Urinary bladder (tissue), 4 donors: ENCODE data around the gene SLC16A9. TPM values are rescaled to one million over a fixed set of nuclear protein-coding genes. Genes with fewer than 3 reads are reported as not detected.
A peak's percentile ranks its signal among the peaks of the same experiment; 100 is the strongest.

Source experiments
- DNase-seq: peaks from one replicate; pipeline ENCODE4 v3.0.0-alpha.2; 2015; ENCODE audit errors: extremely low spot score
- H3K27ac ChIP-seq: one replicate; pipeline ENCODE4 v1.5.1; 2013; ENCODE audit warnings: low read depth, mild to moderate bottlenecking, moderate library complexity
- H3K36me3 ChIP-seq: one replicate; pipeline ENCODE4 v1.6.1; 2013; ENCODE audit warnings: mild to moderate bottlenecking, moderate library complexity; ENCODE audit not compliant: insufficient read depth
- H3K4me1 ChIP-seq: one replicate; pipeline ENCODE4 v1.6.1; 2013; ENCODE audit warnings: mild to moderate bottlenecking, moderate library complexity; ENCODE audit not compliant: insufficient read depth
- H3K4me3 ChIP-seq: one replicate; pipeline ENCODE4 v1.5.1; 2013; ENCODE audit warnings: low read depth, low read length
- WGBS: extraction: QIAGEN DNeasy Blood & Tissue Kit; methylation state at CpG from one replicate; pipeline ENCODE4 v1.1.7; 2013; 5-methylcytosine and 5-hydroxymethylcytosine counted together
- polyA plus RNA-seq: library from polyadenylated mRNA; stranded (reverse); fragments of 200-250 nt; gene quantifications from one replicate; pipeline ENCODE4 v1.2.3, GENCODE V29; 2013
- total RNA-seq: library from RNA; depleted of rRNA; stranded (reverse); fragments of >200 nt; gene quantifications from one replicate; pipeline ENCODE4 v1.2.3, GENCODE V29; 2014
- donor health status: healthy with polysubstance abuse.
- donor health status: healthy.

The SLC16A9 gene
- total and polyA plus RNA-seq, 2 donors, result 1.2 to 9.2 TPM

DNA sequence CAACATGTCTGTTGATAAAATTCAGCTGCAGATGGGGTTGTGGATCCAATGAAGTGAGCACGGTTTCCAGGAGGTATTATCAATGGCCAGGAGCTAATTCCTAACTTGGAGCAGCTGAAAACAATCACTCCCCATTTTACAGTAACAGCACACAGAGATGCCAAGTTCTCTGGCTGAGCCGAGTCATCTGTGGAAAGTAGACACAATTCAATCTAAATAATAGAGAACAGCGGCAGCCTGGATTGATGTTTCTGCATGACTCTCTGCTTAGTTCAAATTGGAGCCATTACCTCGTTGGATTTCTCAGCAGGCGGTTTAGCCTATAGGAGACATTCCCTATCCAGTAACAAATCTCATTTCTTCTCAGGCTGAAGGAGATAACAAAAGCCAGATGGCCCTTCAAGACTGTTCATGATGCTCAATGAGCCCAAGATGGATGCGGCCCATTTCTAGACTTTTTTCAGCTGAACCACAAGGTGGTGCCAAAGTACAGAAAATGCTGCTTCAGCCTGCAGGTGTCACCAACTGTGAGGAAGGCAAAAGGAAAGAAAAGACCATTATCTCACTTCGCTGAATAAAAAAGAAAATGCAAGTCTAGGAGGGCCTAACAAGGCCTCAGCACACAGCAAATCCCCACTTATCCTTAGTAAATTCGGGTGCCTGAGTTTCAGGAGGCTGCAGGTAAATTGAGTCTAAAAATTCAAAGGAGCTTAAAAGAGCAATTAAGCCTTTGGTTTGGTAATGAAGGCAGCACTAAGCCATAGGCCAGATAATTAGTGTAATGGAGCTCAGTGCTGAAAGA, 83.7 kb downstream of the SLC16A9 start:
- H3K27ac ChIP-seq, result no peak overlapping the region
- H3K4me3 ChIP-seq, result no peak overlapping the region
- WGBS, result 13% methylated on average over 8 of the region's 8 CpGs
- no peaks in the 10 kb centered on the region for H3K36me3 ChIP-seq
- peak; percentile 83 for DNase-seq
- no peaks in the 10 kb centered on the region for H3K4me1 ChIP-seq

DNA sequence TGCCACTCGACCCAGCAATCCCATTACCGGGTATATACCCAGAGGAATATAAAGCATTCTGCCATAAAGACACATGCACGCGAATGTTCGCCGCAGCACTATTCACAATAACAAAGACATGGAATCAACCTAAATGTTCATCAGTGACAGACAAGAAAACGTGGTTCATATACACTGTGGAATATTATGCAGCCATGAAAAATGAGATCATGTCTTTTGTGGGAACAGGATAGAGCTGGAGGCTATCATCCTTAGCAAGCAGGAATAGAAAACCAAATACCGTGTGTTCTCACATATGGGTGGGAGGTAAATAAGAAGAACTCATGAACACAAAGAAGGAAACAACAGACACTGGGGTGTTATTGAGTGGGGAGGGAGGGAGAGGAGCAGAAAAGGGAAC, 84.7 kb downstream of the SLC16A9 start:
- DNase-seq, result no peak
- no peaks in the 10 kb centered on the region for H3K36me3 ChIP-seq
- no peak overlapping the region for H3K27ac ChIP-seq
- no peak overlapping the region for H3K4me3 ChIP-seq
- 92% methylated on average over 8 of the region's 8 CpGs for WGBS
- no peaks in the 10 kb centered on the region for H3K4me1 ChIP-seq

GRCh38 chr10:59624136-59624535, 85.5 kb downstream of the SLC16A9 start:
- Histone ChIP-seq H3K4me3 (no peak overlapping the region), H3K4me1 (no peaks in the 10 kb centered on the region), H3K36me3 (no peaks in the 10 kb centered on the region), H3K27ac (no peak overlapping the region)
- no peak for DNase-seq
- 95% methylated on average over 3 of the region's 3 CpGs for WGBS

GRCh38 chr10:59623133-59624121, 86.2 kb downstream of the SLC16A9 start:
- 93% methylated on average over 16 of the region's 16 CpGs for WGBS
- no peaks in the 10 kb centered on the region for H3K36me3 ChIP-seq
- H3K4me3 ChIP-seq, result no peak overlapping the region
- no peaks in the 10 kb centered on the region for H3K4me1 ChIP-seq
- H3K27ac ChIP-seq, result no peak overlapping the region
- DNase-seq, result no peak

- Histone ChIP-seq H3K36me3 (no peaks in the 10 kb centered on the region), H3K4me1 (no peaks in the 10 kb centered on the region), H3K4me3 (no peak overlapping the region), H3K27ac (no peak overlapping the region)
- DNase-seq, result no peak
- 78% methylated on average over 16 of the region's 16 CpGs for WGBS
These were observed 87.1 kb downstream of the SLC16A9 start for GRCh38 chr10:59622320-59623132.

DNA sequence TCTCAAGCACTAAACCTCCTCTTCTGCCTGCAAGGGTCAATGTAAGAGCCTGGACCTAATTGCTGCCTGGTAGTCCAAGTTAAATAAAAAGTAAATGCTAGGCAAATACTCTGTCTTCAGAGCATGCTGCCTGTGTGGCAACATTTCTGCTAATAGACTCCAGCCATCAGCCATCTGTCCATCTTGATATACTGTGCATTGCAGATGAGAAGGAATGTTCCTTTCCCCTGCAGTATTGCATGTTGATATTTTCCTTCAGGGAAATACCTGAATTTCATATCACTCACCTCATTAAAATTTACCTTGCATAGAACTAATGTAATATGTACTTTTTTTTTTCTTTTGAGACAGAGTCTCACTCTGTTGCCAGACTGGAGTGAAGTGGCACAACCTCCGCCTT, 87.9 kb downstream of the SLC16A9 start:
- no peak overlapping the region for H3K4me3 ChIP-seq
- DNase-seq, result no peak
- 100% methylated on average over 1 of the region's 1 CpG for WGBS
- no peaks in the 10 kb centered on the region for H3K4me1 ChIP-seq
- no peak overlapping the region for H3K27ac ChIP-seq
- H3K36me3 ChIP-seq, result no peaks in the 10 kb centered on the region

DNA sequence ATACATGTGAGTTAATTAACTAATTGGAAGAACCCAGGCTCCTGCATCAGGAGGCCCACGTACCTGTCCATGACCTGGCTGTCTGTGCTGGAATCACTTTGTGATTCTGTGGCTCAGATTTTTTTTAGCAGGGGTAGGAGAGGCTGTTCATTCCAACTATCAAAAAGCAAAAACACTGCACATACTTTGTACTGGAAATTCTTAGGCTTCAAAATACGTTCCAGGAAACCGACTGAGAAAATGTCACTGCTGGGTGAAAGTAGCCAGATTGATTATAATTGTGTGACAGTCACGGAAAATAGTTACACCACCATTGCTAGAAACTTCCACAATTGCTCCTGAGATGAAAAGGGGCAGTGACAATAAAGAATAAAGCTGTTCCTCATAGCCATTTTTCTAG, 91.0 kb downstream of the SLC16A9 start:
- H3K27ac ChIP-seq, result no peak overlapping the region
- H3K4me1 ChIP-seq, result no peaks in the 10 kb centered on the region
- no peak overlapping the region for H3K4me3 ChIP-seq
- no peak for DNase-seq
- WGBS, result 53% methylated on average over 4 of the region's 4 CpGs
- H3K36me3 ChIP-seq, result no peaks in the 10 kb centered on the region

- DNase-seq, result no peak
- no peak overlapping the region for H3K27ac ChIP-seq
- H3K4me1 ChIP-seq, result no peaks in the 10 kb centered on the region
- no peaks in the 10 kb centered on the region for H3K36me3 ChIP-seq
- WGBS, result 69% methylated on average over 1 of the region's 1 CpG
- H3K4me3 ChIP-seq, result no peak overlapping the region
These were observed 91.7 kb downstream of the SLC16A9 start for GRCh38 chr10:59617996-59618395.

GRCh38 chr10:59611048-59611447, 98.6 kb downstream of the SLC16A9 start:
- no peaks in the 10 kb centered on the region for H3K4me1 ChIP-seq
- no peak overlapping the region for H3K27ac ChIP-seq
- no peaks in the 10 kb centered on the region for H3K36me3 ChIP-seq
- DNase-seq, result no peak
- H3K4me3 ChIP-seq, result no peak overlapping the region

GRCh38 chr10:59607970-59608369, 101.7 kb downstream of the SLC16A9 start:
- Histone ChIP-seq H3K4me1 (no peaks in the 10 kb centered on the region), H3K27ac (no peak overlapping the region), H3K4me3 (no peak overlapping the region), H3K36me3 (no peaks in the 10 kb centered on the region)
- WGBS, result 67% methylated on average over 4 of the region's 4 CpGs
- DNase-seq, result no peak

DNA sequence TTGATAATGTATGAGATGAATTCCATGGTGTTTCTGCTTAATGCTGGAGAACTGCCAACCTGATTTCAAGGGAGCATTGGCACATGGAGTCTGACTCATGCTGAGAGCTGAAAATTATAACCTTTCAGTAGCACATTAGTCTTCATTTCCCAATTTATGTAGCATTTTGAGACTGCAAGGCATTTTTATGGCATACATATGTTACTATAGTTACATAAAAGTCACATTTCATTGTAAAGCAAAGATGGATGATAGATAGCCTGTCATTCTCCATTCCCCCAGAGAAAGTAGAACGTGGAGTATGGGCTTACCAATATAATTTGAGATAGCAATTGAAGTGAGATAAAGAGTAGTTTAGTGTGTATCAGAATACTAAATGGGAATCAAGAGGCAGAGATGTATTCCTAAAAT, 103.1 kb downstream of the SLC16A9 start:
- Histone ChIP-seq H3K36me3 (no peaks in the 10 kb centered on the region), H3K4me3 (no peak overlapping the region), H3K4me1 (no peaks in the 10 kb centered on the region), H3K27ac (no peak overlapping the region)
- no peak for DNase-seq
- 69% methylated on average over 1 of the region's 1 CpG for WGBS

GRCh38 chr10:59601985-59602384, 107.7 kb downstream of the SLC16A9 start:
- no peaks in the 10 kb centered on the region for H3K4me1 ChIP-seq
- no peak overlapping the region for H3K27ac ChIP-seq
- WGBS, result 86% methylated on average over 3 of the region's 3 CpGs
- H3K36me3 ChIP-seq, result no peaks in the 10 kb centered on the region
- DNase-seq, result no peak
- H3K4me3 ChIP-seq, result no peak overlapping the region
